MM.1S (cell line): Measurements from ENCODE around the gene SLC38A3.

Experiments
- DNase-seq: peaks from one replicate; pipeline ENCODE4 v3.0.0-alpha.2; 2015
- H2AFZ ChIP-seq: fragments of 300-600 bp; sonication (generic); 2 replicates; pipeline ENCODE4 v1.6.0; 2016; ENCODE audit warnings: antibody characterized with exemption, low read length
- H3F3A ChIP-seq: fragments of 300-600 bp; sonication (generic); 2 replicates; pipeline ENCODE4 v1.6.1; 2016; ENCODE audit warnings: mild to moderate bottlenecking, antibody characterized with exemption, low read length, moderate library complexity, mixed read lengths; ENCODE audit not compliant: insufficient read depth
- H3K27ac ChIP-seq: fragments of 300-600 bp; sonication (generic); 2 replicates; pipeline ENCODE4 v1.5.1; 2016; ENCODE audit warnings: mild to moderate bottlenecking, low read length
- H3K27me3 ChIP-seq: fragments of 300-600 bp; sonication (generic); replicated peaks from 2 replicates; pipeline ENCODE4 v1.6.0; 2016; ENCODE audit warnings: low read length; ENCODE audit not compliant: insufficient read depth
- H3K36me3 ChIP-seq: fragments of 300-600 bp; sonication (generic); replicated peaks from 2 replicates; pipeline ENCODE4 v1.6.1; 2016; ENCODE audit warnings: mild to moderate bottlenecking, low read length, mixed read lengths; ENCODE audit not compliant: insufficient read depth
- H3K4me1 ChIP-seq: fragments of 300-600 bp; sonication (generic); 2 replicates; pipeline ENCODE4 v1.6.1; 2016; ENCODE audit warnings: low read length, mixed read lengths
- H3K4me2 ChIP-seq: fragments of 300-600 bp; sonication (generic); 2 replicates; pipeline ENCODE4 v1.6.0; 2016; ENCODE audit warnings: low read depth, low read length
- H3K4me3 ChIP-seq: fragments of 300-600 bp; sonication (generic); 2 replicates; pipeline ENCODE4 v1.5.1; 2016; ENCODE audit warnings: low read length, mixed read lengths
- H3K79me2 ChIP-seq: fragments of 300-600 bp; sonication (generic); 2 replicates; pipeline ENCODE4 v1.6.1; 2016; ENCODE audit warnings: mixed run types, low read length, mixed read lengths
- H3K9ac ChIP-seq: fragments of 300-600 bp; sonication (generic); 2 replicates; pipeline ENCODE4 v1.6.1; 2016; ENCODE audit warnings: low read length, mixed read lengths
- H3K9me2 ChIP-seq: fragments of 300-600 bp; sonication (generic); replicated peaks from 2 replicates; pipeline ENCODE4 v1.6.1; 2016; ENCODE audit warnings: mild to moderate bottlenecking, low read length, mixed read lengths; ENCODE audit not compliant: insufficient read depth
- H3K9me3 ChIP-seq: fragments of 300-600 bp; sonication (generic); replicated peaks from 2 replicates; pipeline ENCODE4 v1.6.1; 2016; ENCODE audit warnings: mild to moderate bottlenecking, low read length, mixed read lengths; ENCODE audit not compliant: insufficient read depth
- H4K20me1 ChIP-seq: fragments of 300-600 bp; sonication (generic); 2 replicates; pipeline ENCODE4 v1.6.1; 2016; ENCODE audit warnings: mild to moderate bottlenecking, low read length, moderate library complexity, mixed read lengths; ENCODE audit not compliant: insufficient read depth
- CTCF ChIP-seq: fragments of 300-600 bp; sonication (generic); IDR thresholded peaks from 2 replicates; pipeline ENCODE4 v1.5.1; 2016; ENCODE audit warnings: antibody characterized with exemption, low read length, mixed read lengths
- EZH2 ChIP-seq: fragments of 300-600 bp; sonication (generic); optimal IDR thresholded peaks from 2 replicates; pipeline ENCODE3; 2017; ENCODE audit warnings: low read depth, mild to moderate bottlenecking, antibody characterized with exemption, low read length, mixed read lengths
- EZH2phosphoT487 ChIP-seq: fragments of 300-600 bp; sonication (generic); IDR thresholded peaks from 2 replicates; pipeline ENCODE4 v1.6.1; 2018; ENCODE audit warnings: antibody characterized with exemption, low read length

Gene SLC38A3

DNA sequence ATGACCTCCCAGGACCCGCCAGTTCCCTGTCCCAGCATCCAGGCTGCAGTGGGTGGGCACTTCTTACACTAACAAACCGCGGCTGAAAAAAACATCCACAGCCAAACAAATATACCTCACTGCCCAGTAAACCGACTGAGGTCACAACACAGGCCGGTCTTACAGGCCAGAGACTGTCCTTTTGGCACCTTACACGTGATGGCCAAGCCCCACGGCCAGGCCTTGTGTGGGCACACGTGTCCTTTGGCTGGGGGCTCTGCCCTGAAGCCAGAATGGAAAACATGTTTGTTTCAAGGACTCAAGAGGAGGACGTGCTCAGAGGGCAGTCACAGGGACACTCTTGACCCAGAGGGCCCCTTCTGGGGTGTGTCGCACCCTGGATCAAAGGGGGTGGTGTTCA lies 9.8 kb downstream of the SLC38A3 start:
- Histone ChIP-seq H3K9ac (no peak overlapping the region), H2AFZ (no peak overlapping the region), H3F3A (no peaks in the 10 kb centered on the region), H4K20me1 (no peaks in the 10 kb centered on the region), H3K4me3 (no peak overlapping the region), H3K36me3 (no peaks in the 10 kb centered on the region), H3K9me3 (no peaks in the 10 kb centered on the region), H3K79me2 (no peaks in the 10 kb centered on the region), H3K4me2 (no peak overlapping the region), H3K4me1 (no peaks in the 10 kb centered on the region), H3K9me2 (no peaks in the 10 kb centered on the region), H3K27me3 (peaks cover 80% of the 10 kb centered on the region), H3K27ac (no peak overlapping the region)
- no peak for DNase-seq
- no peak for TF ChIP-seq EZH2
- TF ChIP-seq EZH2phosphoT487, result no peak
- TF ChIP-seq CTCF, result no peak

DNA sequence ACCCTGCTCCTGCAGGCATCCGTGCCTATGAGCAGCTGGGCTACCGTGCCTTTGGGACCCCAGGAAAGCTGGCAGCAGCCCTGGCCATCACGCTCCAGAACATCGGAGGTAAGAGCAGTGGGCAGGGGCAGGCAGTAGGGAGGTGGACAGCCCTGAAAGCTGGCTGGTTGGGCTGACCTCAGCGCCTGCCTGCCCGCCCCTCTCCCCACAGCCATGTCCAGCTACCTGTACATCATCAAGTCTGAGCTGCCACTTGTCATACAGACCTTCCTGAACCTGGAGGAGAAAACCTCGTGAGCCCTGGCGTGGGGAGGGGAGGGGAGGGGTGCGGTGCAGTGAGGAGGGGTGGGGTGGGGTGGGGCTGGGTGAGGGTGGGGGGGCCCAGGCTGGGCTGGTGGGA lies 10.5 kb downstream of the SLC38A3 start:
- no peaks in the 10 kb centered on the region for H3K79me2 ChIP-seq
- no peak overlapping the region for H2AFZ ChIP-seq
- no peaks in the 10 kb centered on the region for H3K9me3 ChIP-seq
- no peak overlapping the region for H3K27ac ChIP-seq
- no peak overlapping the region for H3K9ac ChIP-seq
- peaks cover 80% of the 10 kb centered on the region for H3K27me3 ChIP-seq
- no peak overlapping the region for H3K4me3 ChIP-seq
- TF ChIP-seq CTCF (no peak), EZH2phosphoT487 (no peak), EZH2 (no peak)
- no peaks in the 10 kb centered on the region for H3K4me1 ChIP-seq
- no peak overlapping the region for H3K4me2 ChIP-seq
- DNase-seq, result no peak
- H3K36me3 ChIP-seq, result no peaks in the 10 kb centered on the region
- H3K9me2 ChIP-seq, result no peaks in the 10 kb centered on the region
- H3F3A ChIP-seq, result no peaks in the 10 kb centered on the region
- no peaks in the 10 kb centered on the region for H4K20me1 ChIP-seq

DNA sequence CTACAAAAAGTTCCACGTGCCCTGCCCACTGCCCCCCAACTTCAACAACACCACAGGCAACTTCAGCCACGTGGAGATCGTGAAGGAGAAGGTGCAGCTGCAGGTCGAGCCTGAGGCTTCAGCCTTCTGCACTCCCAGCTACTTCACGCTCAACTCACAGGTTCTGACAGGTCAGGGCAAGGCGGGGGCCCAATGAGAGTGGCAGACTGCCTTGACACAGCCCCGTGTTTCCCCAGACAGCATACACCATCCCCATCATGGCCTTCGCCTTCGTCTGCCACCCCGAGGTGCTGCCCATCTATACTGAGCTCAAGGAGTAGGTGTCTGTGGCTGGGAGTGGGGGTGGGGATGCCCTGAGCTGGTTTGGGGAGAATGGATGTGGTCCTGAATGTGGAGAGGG lies 12.6 kb downstream of the SLC38A3 start:
- Histone ChIP-seq H4K20me1 (no peaks in the 10 kb centered on the region), H2AFZ (no peak overlapping the region), H3K4me2 (no peak overlapping the region), H3F3A (no peaks in the 10 kb centered on the region), H3K9me3 (no peaks in the 10 kb centered on the region), H3K4me1 (no peaks in the 10 kb centered on the region), H3K9me2 (no peaks in the 10 kb centered on the region), H3K36me3 (no peaks in the 10 kb centered on the region), H3K4me3 (no peak overlapping the region), H3K79me2 (no peaks in the 10 kb centered on the region), H3K27ac (no peak overlapping the region), H3K27me3 (peaks cover 67% of the 10 kb centered on the region), H3K9ac (no peak overlapping the region)
- no peak for DNase-seq
- TF ChIP-seq CTCF, result no peak
- no peak for TF ChIP-seq EZH2phosphoT487
- TF ChIP-seq EZH2, result no peak

- Histone ChIP-seq H3K9ac (no peak overlapping the region), H2AFZ (no peak overlapping the region)
Observed at GRCh38 chr3:50218448-50218847, 13.4 kb downstream of the SLC38A3 start.

More at GRCh38 chr3:50218448-50218847, 13.4 kb downstream of the SLC38A3 start:
- no peaks in the 10 kb centered on the region for H4K20me1 ChIP-seq
- no peak for TF ChIP-seq EZH2phosphoT487
- no peak for TF ChIP-seq CTCF
- H3F3A ChIP-seq, result no peaks in the 10 kb centered on the region
- no peaks in the 10 kb centered on the region for H3K36me3 ChIP-seq
- no peaks in the 10 kb centered on the region for H3K79me2 ChIP-seq
- H3K27ac ChIP-seq, result no peak overlapping the region
- no peak overlapping the region for H3K4me3 ChIP-seq
- H3K27me3 ChIP-seq, result peaks cover 67% of the 10 kb centered on the region
- H3K4me1 ChIP-seq, result no peaks in the 10 kb centered on the region
- no peaks in the 10 kb centered on the region for H3K9me2 ChIP-seq
- H3K9me3 ChIP-seq, result no peaks in the 10 kb centered on the region
- no peak for DNase-seq
- no peak overlapping the region for H3K4me2 ChIP-seq
